SK-N-SH (cell line): ENCODE data around the gene S100A16. TPM values are rescaled to one million over a fixed set of nuclear protein-coding genes. Genes with fewer than 3 reads are reported as not detected.

Experiments used
- CTCF ChIA-PET: fragments of 300-600, 350-600 bp; formaldehyde crosslinking; extraction: SDS; loops from one replicate; lab custom pipeline; 2021; lab: Yijun Ruan, JAX
- POLR2A ChIA-PET: fragments of 350-600 bp; sonication (Branson Sonifier 250); formaldehyde crosslinking; extraction: SDS; loops from one replicate; lab custom pipeline; 2020; ENCODE audit warnings: antibody characterized with exemption, inconsistent platforms; lab: Yijun Ruan, JAX
- DNase-seq: peaks from one replicate; pipeline ENCODE4 v3.0.0; 2012
- H2AFZ ChIP-seq: fragments of 200-600 bp; sonication (generic); 2 replicates; pipeline ENCODE4 v1.8.1; 2016; ENCODE audit warnings: antibody characterized with exemption, mild to moderate bottlenecking, low read depth
- H3F3A ChIP-seq: fragments of 200-600 bp; sonication (generic); replicated peaks from 2 replicates; pipeline ENCODE3; 2016; ENCODE audit warnings: antibody characterized with exemption, mild to moderate bottlenecking; ENCODE audit not compliant: insufficient read depth
- H3K27ac ChIP-seq, 2 experiments: fragments of 200-500 bp in 1 of 2; fragments of 200-600 bp in 1 of 2; sonication (Bioruptor generic) in 1 of 2; sonication (generic), shearing (Covaris generic) in 1 of 2; 2 replicates each; pipeline versions ENCODE4 v1.5.1 to v1.6.1; 2014 to 2016; ENCODE audit warnings: low read depth in 2 of 2, inconsistent platforms in 1 of 2, low read length in 1 of 2, mild to moderate bottlenecking in 1 of 2, mixed read lengths in 1 of 2
- H3K27me3 ChIP-seq: fragments of 200-600 bp; sonication (generic), shearing (Covaris generic); 2 replicates; pipeline ENCODE4 v1.6.1; 2016; ENCODE audit warnings: mixed run types; ENCODE audit not compliant: insufficient read depth
- H3K36me3 ChIP-seq, 2 experiments: fragments of 200-500 bp in 1 of 2; fragments of 200-600 bp in 1 of 2; sonication (Bioruptor generic) in 1 of 2; sonication (generic) in 1 of 2; replicated peaks in 1 of 2; 2 replicates each; pipeline versions ENCODE3 to v1.5.1; 2014 to 2016; ENCODE audit warnings: low read length in 1 of 2, mild to moderate bottlenecking in 1 of 2; ENCODE audit not compliant: insufficient read depth in 2 of 2, control insufficient read depth in 1 of 2
- H3K4me1 ChIP-seq, 2 experiments: fragments of 200-500 bp in 1 of 2; fragments of 200-600 bp in 1 of 2; sonication (Bioruptor generic) in 1 of 2; sonication (generic), shearing (Covaris generic) in 1 of 2; 2 replicates each; pipeline versions ENCODE4 v1.5.1 to v1.6.1; 2014 to 2016; ENCODE audit warnings: low read depth in 1 of 2, low read length in 1 of 2, mixed run types in 1 of 2; ENCODE audit not compliant: insufficient read depth in 2 of 2, control insufficient read depth in 1 of 2
- H3K4me2 ChIP-seq: fragments of 200-600 bp; sonication (generic), shearing (Covaris generic); 2 replicates; pipeline ENCODE4 v1.6.1; 2017; ENCODE audit warnings: mixed run types
- H3K4me3 ChIP-seq, 2 experiments: fragments of 200-500 bp in 1 of 2; fragments of 200-600 bp in 1 of 2; sonication (Bioruptor generic) in 1 of 2; sonication (generic), shearing (Covaris generic) in 1 of 2; 2 replicates each; pipeline versions ENCODE4 v1.5.1 to v1.8.1; 2014 to 2016; ENCODE audit warnings: low read depth in 2 of 2, inconsistent platforms in 1 of 2, low read length in 1 of 2, mild to moderate bottlenecking in 1 of 2, mixed read lengths in 1 of 2, moderate library complexity in 1 of 2
- H3K79me2 ChIP-seq: fragments of 200-600 bp; sonication (generic); 2 replicates; pipeline ENCODE4 v1.8.1; 2017; ENCODE audit warnings: mild to moderate bottlenecking; ENCODE audit not compliant: insufficient read depth
- H3K9ac ChIP-seq: fragments of 200-600 bp; sonication (generic); 2 replicates; pipeline ENCODE4 v1.6.1; 2017; ENCODE audit warnings: mixed run types
- H3K9me2 ChIP-seq: fragments of 200-600 bp; sonication (generic); 2 replicates; pipeline ENCODE4 v1.6.1; 2017; ENCODE audit warnings: mixed run types
- H3K9me3 ChIP-seq: fragments of 200-600 bp; sonication (generic); 2 replicates; pipeline ENCODE4 v1.6.1; 2017; ENCODE audit warnings: mixed run types, mild to moderate bottlenecking, moderate library complexity
- H4K20me1 ChIP-seq: fragments of 200-600 bp; sonication (generic); 2 replicates; pipeline ENCODE4 v1.6.1; 2017; ENCODE audit warnings: mild to moderate bottlenecking, mixed run types; ENCODE audit not compliant: insufficient read depth
- CHD2 ChIP-seq: fragments of 150-350 bp; IDR thresholded peaks from 2 replicates; pipeline ENCODE4 v1.6.1; 2018; ENCODE audit warnings: low read length; ENCODE audit not compliant: partially characterized antibody
- FOSL2 ChIP-seq: IDR thresholded peaks from 2 replicates; pipeline ENCODE4 v1.4.0; 2012; ENCODE audit warnings: low read depth, mild to moderate bottlenecking, moderate library complexity, borderline replicate concordance
- FOXJ3 ChIP-seq: sonication (generic); formaldehyde crosslinking; IDR thresholded peaks from 2 replicates; pipeline ENCODE4 v1.5.1; 2020; ENCODE audit warnings: mild to moderate bottlenecking, missing genetic modification reagents
- FOXM1 ChIP-seq: IDR thresholded peaks from 2 replicates; pipeline ENCODE4 v1.4.0; 2012; ENCODE audit warnings: low read depth, mild to moderate bottlenecking
- GATA2 ChIP-seq: sonication (generic); formaldehyde crosslinking; IDR thresholded peaks from 2 replicates; pipeline ENCODE4 v1.5.0; 2020; ENCODE audit warnings: mild to moderate bottlenecking, missing genetic modification reagents
- MXI1 ChIP-seq: IDR thresholded peaks from 2 replicates; pipeline ENCODE4 v1.6.1; 2012; ENCODE audit warnings: mild to moderate bottlenecking, low read depth, low read length, improper control_type of control experiment
- POLR2AphosphoS5 ChIP-seq: IDR thresholded peaks from 2 replicates; pipeline ENCODE4 v1.6.1; 2012; ENCODE audit warnings: low read depth, low read length
- REST ChIP-seq: IDR thresholded peaks from 2 replicates; pipeline ENCODE4 v1.6.1; 2012; ENCODE audit warnings: mild to moderate bottlenecking, low read depth, low read length, moderate library complexity
- RFX5 ChIP-seq: IDR thresholded peaks from 2 replicates; pipeline ENCODE4 v1.6.1; 2012; ENCODE audit warnings: mild to moderate bottlenecking, improper control_type of control experiment, low read length
- TAF1 ChIP-seq: IDR thresholded peaks from 2 replicates; pipeline ENCODE4 v1.6.1; 2012; ENCODE audit warnings: low read depth, mild to moderate bottlenecking, low read length, moderate library complexity, borderline replicate concordance
- ZBTB33 ChIP-seq: IDR thresholded peaks from 2 replicates; pipeline ENCODE4 v1.4.0; 2012; ENCODE audit warnings: low read depth, borderline replicate concordance
- WGBS: methylation state at CpG from one replicate; pipeline ENCODE4 v1.1.6; 2017; ENCODE audit warnings: low lambda C conversion rate; 5-methylcytosine and 5-hydroxymethylcytosine counted together
- polyA plus RNA-seq, 3 experiments: library from polyadenylated mRNA; depleted of rRNA; stranded (reverse); fragments of >200 nt; gene quantifications; 2 replicates each; pipeline ENCODE4 v1.2.3, GENCODE V29; 2012

The S100A16 gene
- polyA plus RNA-seq, 1 of the 3 experiments (the other 2 are of a cell fraction), result 512 TPM

- no peak for TF ChIP-seq REST
- TF ChIP-seq FOXJ3 (CRISPR knock-in tag), result no peak
- TF ChIP-seq FOSL2, result no peak
- TF ChIP-seq RFX5, result no peak
- TF ChIP-seq GATA2, result no peak
- TF ChIP-seq FOXM1, result no peak
- no peak for TF ChIP-seq MXI1
- no peak for TF ChIP-seq CHD2
Observed at GRCh38 chr1:153649137-153649862, 36.4 kb upstream of the S100A16 start (continued).

DNA sequence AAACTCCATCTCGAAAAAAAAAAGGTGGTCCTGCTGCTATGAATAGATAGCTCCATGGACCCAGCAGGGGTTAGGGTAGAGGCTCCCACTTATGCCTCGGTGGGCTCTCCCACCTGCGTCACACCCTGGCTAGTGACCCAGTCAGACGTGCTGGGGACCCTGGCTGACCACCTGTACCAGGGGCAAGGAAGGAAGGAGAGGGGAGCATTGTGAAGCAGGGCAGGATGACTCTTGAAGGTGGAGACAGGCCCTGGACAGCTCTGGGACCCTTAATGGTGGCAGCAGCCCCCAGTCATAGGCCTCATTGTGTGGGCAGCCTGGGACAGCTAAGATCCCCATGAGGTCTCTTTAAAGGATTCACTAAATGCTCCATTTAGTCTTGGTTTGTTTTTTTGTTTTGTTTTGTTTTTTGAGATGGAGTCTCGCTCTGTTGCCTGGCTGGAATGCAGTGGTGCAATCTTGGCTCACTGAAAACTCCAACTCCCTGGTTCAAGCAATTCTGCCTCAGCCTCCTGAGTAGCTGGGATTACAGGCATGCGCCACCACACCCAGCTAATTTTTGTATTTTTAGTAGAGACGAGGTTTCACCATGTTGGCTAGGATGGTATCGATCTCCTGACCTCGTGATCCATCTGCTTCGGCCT lies 35.2 kb upstream of the S100A16 start:
- no peak overlapping the region for H3K9ac ChIP-seq
- H3K9me3 ChIP-seq, result no peaks in the 10 kb centered on the region
- no peaks in the 10 kb centered on the region for H3K27me3 ChIP-seq
- no peak overlapping the region for H3K4me2 ChIP-seq
- H3K9me2 ChIP-seq, result no peaks in the 10 kb centered on the region
- CTCF ChIA-PET, result interaction anchor here (0.8 to 1.5 kb wide), 5 partner anchors 11 to 80 kb away, joined by 3 to 4 read pairs (median 3); no protein-coding TSS in a partner anchor
- TF ChIP-seq POLR2AphosphoS5 (no peak; the same call in 1 of the 2 replicates), FOXJ3 (CRISPR knock-in tag) (no peak), ZBTB33 (no peak), TAF1 (no peak)
- no peak overlapping the region for H2AFZ ChIP-seq
- H3K4me3 ChIP-seq, result no peak overlapping the region
- H3F3A ChIP-seq, result peaks cover 22% of the 10 kb centered on the region
- POLR2A ChIA-PET, result interaction anchor here (1.0 to 6.4 kb wide), 3 partner anchors 8 to 14 kb away, joined by 4 to 32 read pairs (median 5); partner anchors contain the start of gene CHTOP
- no peak for DNase-seq
- no peak overlapping the region for H3K27ac ChIP-seq
- peaks cover 31 to 35% of the 10 kb centered on the region in 2 experiments for H3K36me3 ChIP-seq
- H3K4me1 ChIP-seq, result peaks cover 0 to 10% of the 10 kb centered on the region in 2 experiments; a peak in 1 of 4 replicates
- peaks cover 8% of the 10 kb centered on the region; the same call in 1 of the 2 replicates for H3K79me2 ChIP-seq
- no peaks in the 10 kb centered on the region for H4K20me1 ChIP-seq
- WGBS, result 86% methylated on average over 10 of the region's 10 CpGs
